Fibroblast of skin of abdomen (primary cell): ENCODE results near the gene ST8SIA3.
A peak's percentile ranks its signal among the peaks of the same experiment; 100 is the strongest.
"Not testable (repeated sequence)": the region's sequence is repeated elsewhere in the genome, so short reads cannot be mapped to it uniquely, and the experiment has no call there.

Experiments used
- DNase-seq: peaks from one replicate; pipeline ENCODE4 v3.0.0-alpha.2; 2013

Gene ST8SIA3

GRCh38 chr18:57366528-57367081 is 14.2 kb downstream of the ST8SIA3 start:
- DNase-seq, result no peak

GRCh38 chr18:57372444-57372843 is 20.1 kb downstream of the ST8SIA3 start:
- no peak for DNase-seq

GRCh38 chr18:57373017-57373416 is 20.7 kb downstream of the ST8SIA3 start:
- DNase-seq, result no peak

GRCh38 chr18:57376503-57376902 is 24.1 kb downstream of the ST8SIA3 start:
- DNase-seq, result no peak

- no peak for DNase-seq
These were observed 36.9 kb downstream of the ST8SIA3 start for GRCh38 chr18:57389271-57389670.

GRCh38 chr18:57390044-57390443 is 37.7 kb downstream of the ST8SIA3 start:
- no peak for DNase-seq

GRCh38 chr18:57394749-57395148 is 42.4 kb downstream of the ST8SIA3 start:
- not testable (repeated sequence) for DNase-seq

GRCh38 chr18:57396831-57397230 is 44.5 kb downstream of the ST8SIA3 start:
- DNase-seq, result not testable (repeated sequence)

GRCh38 chr18:57397440-57398132 is 45.2 kb downstream of the ST8SIA3 start:
- peak; percentile 30 for DNase-seq

- DNase-seq, result no peak
These were observed 52.0 kb downstream of the ST8SIA3 start for GRCh38 chr18:57404345-57404744.

GRCh38 chr18:57409650-57410049 is 57.3 kb downstream of the ST8SIA3 start:
- no peak for DNase-seq

- DNase-seq, result no peak
These were observed 58.4 kb downstream of the ST8SIA3 start for GRCh38 chr18:57410749-57411148.

- no peak for DNase-seq
These were observed 64.2 kb downstream of the ST8SIA3 start for GRCh38 chr18:57416542-57416941.
